Retina (tissue), 1 donor: ENCODE measurements around the gene NPFFR1.
"Not testable (repeated sequence)": the region's sequence is repeated elsewhere in the genome, so short reads cannot be mapped to it uniquely, and the experiment has no call there.

ENCODE experiments used
- DNase-seq: peaks from one replicate; pipeline ENCODE4 v3.0.0-alpha.2; 2016

The NPFFR1 gene

DNA sequence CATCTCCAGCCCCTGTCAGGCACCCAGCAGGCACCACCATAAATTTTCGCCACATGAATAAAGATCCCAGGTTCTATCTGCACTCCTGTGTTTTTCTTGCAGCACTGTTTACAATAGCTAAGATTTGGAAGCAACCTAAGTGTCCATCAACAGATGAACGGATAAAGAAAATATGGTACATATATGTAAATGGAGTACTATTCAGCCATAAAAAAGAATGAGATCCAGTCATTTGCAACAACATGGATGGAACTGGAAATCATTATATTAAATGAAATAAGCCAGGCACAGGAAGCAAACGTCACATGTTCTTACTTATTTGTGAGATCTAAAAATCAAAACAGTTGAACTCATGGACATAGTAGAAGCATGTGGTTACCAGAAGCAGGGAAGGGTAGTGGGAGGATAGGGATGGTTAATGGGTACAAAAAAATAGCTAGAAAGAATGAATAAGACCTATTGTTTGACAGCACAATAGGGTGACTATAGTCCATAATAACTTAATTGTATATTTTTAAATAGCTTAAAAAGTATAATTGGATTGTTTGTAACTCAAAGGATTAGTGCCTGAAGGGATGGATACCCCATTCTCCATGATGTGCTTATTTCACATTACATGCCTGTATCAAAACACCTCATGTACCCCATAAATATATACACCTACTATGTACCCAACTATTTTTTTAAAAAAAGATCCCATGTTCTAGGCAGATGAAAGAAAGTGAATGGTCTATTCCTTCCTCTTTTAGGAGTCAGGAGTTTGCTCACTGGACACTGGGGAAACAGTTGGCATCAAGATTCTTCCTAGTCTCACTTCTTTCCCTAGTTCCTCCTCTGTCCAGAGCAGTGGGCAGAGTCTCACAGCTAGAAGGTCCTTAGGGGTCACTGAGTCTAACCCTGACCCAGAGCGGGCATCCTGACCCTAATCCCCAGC, 1.0 kb upstream of the NPFFR1 start:
- DNase-seq, result no peak

DNA sequence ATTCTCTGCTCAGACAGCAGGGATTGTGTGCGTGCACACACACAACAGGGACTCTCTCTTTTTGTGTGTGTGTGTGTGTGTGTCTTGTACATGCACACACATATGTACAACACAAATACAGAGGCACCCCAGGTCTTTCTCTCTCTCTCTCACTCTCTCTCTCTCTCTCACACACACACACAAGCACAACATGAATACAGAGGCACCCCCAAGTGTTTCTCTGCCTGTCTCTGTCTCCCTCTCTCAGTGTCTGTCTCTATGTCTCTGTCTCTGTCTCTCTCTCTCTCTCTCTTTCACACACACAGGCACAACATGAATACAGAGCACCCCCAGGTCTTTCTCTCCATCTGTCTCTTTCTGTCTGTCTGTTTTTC, 746 bp downstream of the NPFFR1 start:
- DNase-seq, result no peak

DNA sequence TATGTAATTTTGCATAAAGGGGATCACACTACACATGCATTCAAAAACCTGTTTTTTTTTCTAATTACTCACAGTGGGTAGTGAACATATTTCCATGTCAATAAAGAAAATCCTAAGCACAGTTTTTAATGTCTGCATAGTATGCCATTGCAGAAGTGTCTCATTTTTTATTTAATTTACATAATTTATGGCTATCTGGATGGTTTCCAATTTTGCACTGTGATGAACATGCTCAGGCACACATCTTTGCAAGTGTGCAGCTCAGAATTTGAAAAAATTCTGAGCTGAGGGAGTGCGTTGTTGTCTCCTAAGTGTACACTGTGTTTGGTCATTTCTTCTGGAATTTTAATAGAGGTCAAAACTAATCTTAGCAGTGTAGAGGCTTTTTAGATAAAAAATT, 2.2 kb downstream of the NPFFR1 start:
- no peak for DNase-seq

DNA sequence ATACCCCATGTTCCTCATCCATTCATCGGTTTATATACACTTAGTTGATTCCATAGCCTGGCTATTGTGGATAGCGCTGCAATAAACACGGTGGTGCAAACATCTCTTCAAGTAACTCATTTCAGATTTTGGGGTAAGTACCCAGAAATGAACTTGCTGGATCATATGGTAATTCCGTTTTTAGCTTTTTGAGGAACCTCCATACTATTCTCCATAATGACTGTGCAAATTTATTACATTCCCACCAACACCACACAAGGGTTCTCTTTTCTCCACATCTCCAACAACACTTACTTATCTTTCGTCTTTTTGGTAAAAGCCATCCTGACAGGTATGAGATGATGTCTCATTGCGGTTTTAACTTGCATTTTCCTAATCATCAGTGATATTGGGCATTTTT, 3.7 kb downstream of the NPFFR1 start:
- no peak for DNase-seq

DNA sequence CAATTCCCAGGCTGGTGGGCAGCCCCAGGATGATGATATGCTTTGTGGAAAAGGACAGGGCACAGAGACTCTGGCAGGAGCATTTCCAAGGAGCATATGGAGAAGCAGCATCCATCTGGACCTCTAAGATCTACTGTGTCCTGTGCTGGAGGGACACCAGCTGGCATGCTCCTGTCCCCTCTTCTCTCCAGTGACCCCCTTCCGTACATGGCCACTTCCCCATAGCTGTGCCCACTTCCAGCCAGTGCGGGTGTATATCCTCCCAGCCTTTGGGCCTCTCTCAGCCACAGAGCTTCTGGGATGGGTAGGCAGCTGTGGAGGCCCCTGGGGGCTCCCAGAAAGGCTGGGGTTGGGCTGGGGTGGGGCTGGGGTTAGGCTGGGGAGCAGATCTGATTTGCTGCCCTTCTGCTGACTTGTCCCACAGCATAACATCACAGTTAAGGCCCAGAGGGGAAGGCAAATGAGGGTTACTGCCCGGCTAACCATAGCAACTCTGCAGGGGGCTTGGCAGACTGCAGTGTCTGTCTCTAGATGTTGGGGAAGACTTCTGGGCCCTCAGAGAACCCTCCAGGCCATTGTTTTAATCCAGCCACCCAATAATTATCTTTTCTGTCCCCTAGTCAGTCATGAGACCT, 6.3 kb downstream of the NPFFR1 start:
- DNase-seq, result no peak

DNA sequence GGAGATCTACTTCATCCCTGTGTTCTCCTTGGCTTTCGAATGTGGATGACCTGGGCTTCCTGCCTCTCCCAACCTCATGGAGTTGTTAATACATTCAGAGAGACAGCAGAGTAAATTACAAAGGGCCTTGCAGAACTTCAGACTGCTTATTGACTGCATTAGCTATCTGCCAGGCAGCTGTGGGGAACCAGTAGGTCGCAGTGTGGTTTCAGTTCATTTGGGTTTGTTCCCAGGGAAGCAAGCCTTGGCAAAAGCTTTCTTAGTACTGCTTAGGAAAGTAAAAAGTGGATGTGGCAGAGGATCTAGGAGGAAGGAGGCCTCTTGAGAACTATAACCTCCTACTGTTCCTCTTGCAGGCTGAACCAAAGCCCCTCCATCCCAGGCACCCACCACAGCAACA, 9.2 kb downstream of the NPFFR1 start:
- DNase-seq, result no peak

DNA sequence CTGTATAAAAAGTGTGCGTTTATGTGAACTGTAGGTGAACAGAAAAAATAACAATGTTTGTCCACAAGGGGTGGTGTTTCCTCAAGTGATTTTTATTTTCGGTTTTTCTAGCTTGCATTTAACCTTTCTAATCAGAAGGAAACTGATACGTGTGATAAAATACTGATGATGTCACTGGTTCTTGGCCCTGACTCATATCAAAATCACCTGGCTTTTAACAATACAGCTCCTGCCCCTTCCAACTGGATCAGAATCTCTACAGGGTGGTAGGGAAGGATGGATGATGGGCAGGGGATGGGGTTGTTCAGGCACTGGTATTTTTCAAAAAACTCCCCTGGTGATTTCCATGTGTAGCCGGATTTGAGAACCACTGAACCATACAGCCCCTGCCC, 10.9 kb downstream of the NPFFR1 start:
- no peak for DNase-seq

DNA sequence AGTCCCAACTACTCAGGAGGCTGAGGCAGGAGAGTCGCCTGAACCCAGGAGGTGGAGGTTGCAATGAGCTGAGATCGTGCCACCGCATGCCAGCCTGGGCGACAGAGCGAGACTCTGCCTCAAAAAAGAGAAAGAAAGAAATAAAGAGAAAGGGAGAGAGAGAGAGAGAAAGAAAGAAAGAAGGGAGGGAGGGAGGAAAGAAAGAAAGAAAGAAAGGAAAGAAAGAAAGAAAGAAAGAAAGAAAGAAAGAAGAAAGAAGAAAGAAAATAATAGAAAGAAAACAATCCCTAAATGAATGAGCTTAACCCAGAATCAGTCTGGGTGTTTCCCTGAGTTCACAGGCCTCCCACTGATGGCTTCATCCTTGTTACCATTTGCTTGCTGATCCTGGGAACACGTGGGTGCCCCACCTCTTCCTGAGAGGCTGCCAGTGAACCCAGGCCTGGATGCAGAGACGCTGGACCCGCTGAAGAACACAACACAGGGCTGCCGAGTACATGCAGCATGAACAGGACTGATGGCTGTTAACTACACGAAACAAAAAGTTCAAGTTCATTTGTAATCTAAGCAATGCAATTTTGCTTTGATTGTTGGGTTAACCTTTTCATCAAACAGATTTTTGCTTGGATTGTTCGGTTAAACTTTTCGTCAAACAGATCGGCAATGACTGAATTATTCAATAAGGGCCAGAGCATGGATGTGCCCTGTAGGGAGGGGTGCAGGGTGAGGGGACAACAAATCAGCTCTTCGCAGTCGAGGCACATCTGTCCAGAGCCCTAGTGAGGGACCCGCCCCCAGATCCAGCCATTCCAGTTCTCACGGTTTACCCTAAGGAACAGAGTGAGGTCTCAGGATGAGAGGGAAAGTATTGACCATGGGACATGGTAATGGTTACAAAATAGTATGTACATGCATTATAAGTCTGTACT, 11.5 kb downstream of the NPFFR1 start:
- DNase-seq, result no peak

DNA sequence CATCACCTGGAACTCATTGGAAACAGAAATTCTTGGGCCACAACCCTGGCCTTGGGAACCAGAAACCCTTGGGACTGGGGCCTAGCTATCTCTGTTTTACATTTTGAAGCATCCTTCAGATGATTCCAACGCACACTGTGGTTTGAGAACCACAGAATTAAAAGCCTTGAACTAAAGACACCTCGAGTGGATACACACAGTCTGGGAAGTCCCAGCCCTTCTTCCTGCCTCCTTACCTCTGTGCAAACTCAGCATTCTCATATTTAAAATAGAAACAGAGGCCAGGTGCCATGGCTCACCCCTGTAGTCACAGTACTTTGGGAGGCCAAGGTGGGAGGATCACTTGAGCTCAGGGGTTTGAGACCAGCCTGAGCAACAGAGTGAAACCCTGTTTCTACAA, 12.9 kb downstream of the NPFFR1 start:
- DNase-seq, result no peak

DNA sequence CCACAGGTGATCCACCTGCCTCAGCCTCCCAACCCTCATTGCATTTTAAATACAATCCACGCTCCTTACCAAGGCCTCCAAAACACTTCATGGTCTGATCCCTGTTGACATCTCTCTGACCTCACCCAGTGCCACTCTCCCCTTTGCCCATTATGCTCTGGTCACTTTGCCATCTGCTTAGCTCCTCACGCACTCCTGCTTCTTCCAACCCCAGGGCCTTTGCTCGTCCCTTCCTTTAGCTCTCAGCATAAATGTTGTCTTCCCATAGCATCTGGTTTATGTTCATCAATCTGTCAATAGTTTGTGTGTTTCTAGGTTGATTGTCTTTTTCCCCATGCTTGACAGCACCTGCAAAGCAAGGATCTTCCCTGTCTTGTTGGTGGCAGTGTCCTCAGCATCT, 14.1 kb downstream of the NPFFR1 start:
- no peak for DNase-seq

DNA sequence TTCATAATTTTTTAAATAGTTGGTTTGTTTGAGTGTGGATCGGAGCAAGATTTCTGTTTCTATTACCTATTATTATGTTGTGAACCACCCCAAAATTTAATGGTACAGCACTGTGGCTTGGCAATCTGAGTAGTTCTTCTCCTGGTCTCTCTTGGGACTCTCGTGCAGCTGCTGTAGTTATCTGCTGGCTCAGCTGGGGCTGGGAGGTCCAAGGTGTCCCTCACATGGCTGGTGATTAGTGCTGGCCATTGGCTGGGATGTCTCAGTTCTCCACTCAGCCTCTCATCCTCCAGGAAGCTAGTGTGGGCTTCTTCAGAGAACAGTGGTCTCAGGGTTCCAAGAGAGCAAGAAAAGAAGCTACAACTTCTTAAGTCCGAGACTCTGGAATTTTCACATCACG, 15.4 kb downstream of the NPFFR1 start:
- no peak for DNase-seq

DNA sequence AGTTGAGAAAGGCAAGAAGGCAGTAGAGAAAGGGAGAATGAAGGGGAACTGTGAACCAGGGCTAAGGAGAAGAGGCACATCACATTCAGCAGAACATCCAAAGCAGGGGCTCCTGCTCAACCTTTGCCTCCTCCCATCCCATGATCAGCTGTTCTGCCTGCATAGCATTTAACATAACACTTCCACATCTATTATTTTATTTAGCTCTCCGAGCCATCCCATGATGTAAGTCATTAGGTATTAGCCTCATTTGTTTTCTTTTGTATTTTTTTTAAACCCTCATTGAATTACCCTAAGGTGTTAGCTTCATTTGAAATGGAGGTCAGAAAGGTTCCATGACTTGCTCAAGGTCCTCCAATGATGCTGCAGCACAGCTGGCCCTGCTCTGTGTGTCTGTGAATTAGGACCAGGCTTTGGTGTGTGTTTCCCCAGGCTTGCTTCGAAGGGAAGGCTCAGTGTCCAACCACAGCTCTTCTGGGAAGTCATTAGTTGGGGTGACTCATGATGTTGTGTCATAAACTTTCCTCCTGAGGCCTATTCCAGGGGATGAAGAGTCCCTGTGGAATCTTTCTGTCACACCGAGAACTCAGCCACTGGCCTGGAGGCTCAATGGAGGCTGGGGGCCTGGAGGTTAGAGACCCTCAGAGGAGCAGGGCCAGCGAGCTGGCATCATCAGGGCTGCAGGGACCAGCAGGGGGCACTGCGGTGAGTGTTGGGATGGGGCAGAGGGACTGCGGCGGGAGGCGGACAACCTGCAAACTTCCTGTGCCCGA, 16.5 kb downstream of the NPFFR1 start:
- no peak for DNase-seq

DNA sequence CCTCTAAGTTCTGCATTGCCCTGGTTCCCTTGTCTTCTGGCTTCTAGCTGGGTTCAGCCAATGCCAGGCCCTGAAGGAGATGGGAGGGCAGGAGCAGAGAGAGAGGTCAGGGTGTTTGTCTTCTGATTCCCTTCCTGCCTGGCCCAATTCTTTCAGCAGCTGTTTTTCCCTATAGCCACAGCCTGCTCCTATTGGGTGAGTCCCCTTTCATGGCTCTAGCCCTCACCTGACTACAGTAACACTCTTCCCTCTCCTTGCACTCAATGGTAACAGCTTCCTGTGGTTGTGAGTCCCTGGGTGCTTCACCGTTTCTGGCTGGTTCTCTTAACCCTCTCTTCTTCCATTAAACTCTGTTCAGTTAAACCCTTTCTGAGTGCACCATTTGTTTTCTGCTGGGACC, 17.1 kb downstream of the NPFFR1 start:
- DNase-seq, result no peak

DNA sequence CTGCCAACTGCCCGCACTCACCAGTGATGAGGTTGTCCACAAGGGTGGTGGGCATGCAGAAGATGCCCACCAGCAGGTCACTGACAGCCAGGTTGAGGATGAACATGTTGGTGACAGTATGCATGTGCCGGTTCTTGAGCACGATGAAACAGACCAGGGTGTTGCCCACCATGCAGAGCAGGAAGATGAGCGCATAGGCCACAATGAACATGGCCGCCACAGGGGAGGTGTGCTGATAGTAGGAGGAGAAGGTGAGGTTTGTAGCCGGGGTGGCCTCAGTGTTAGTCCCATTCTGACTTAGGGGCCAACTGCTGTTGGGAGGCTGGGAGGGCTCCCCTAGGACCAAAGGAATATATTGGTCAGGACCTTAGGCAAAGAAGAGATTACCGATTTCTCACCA, 17.7 kb downstream of the NPFFR1 start:
- DNase-seq, result no peak

DNA sequence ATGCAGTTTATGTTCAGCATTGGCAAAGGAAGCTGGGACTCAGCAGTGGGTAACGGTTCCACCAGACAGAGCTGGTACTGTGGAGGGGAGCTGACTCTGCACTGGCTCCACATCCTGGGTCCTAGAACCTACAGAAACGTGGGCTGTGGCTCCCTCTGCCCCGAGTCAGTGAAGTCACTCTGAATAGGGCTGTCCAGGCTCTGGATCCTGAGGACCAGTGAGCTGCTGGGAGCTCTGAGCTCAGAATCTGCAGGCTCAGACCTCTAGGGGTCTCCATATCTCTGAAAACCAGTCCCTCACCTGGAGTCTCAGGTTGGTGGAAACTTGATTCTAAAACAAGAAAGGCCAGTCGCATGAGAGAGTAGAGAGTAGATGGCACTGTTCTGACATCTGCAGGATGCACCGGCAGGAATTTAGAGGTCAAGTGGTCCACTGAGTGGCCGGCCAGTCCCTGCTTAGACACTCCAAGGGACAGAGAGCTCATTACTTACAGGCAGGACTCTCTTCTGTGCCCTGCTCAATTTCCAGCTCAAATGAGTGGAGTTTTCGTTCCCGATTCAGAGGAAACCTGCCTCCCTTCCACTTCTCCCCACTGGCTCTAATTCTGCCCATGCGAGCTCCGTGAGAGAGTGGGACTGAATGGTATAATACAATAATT, 18.6 kb downstream of the NPFFR1 start:
- DNase-seq, result no peak

DNA sequence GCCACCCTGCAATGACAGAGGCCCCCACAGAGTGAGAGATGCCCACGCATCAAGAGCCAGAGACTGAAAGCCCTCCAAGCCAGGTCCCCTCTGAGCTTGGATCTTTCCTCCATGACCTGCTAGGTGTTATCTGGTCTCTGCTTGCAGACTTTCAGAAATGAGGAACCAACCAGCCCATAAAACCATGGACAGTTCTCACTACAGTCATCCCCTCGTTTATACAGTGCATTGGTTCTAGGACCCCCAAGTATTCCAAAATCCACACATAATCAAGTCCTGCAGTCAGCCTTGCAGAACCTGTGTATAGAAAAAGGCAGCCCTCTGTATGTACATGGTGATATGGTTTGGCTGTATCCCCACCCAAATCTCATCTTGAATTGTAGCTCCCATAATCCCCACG, 23.1 kb downstream of the NPFFR1 start:
- DNase-seq, result no peak

DNA sequence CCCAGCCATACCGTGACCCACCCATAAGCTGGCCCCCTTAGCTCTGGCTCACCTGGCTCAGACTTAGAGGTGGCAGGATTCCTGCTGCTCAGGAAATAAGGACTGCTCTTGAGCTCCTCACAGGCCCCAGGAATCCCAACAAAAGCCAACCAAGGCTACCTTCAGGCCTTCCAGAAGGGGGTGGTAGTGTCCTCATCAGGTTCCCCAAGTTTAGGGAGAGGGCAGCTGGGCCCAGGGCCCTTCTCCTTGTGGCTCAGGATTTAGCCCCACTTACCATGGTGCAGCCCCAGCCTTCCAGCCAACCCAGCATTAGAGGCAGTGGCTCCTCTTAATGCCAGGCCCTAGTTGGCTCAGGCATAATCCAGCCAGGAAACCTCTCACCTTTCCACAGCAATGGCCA, 23.5 kb downstream of the NPFFR1 start:
- DNase-seq, result no peak

DNA sequence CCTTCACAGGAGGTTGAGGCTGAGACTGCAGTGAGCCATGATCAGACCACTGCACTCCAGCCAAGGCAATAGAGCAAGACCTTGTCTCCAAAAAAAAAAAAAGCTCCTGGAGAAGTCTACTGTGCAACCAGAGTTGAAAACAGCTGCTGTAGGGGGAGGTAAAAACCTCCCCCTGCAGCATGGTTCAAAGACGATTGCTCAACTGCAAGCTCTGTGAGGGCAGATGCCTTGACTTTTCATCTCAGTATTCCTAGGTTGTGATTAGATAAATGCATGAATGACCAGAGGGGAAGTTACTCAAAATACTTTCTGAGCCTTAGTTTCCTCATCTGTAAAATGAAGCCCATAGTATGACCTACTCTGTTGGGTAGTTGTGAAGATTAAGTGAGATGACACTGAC, 25.6 kb downstream of the NPFFR1 start:
- no peak for DNase-seq

DNA sequence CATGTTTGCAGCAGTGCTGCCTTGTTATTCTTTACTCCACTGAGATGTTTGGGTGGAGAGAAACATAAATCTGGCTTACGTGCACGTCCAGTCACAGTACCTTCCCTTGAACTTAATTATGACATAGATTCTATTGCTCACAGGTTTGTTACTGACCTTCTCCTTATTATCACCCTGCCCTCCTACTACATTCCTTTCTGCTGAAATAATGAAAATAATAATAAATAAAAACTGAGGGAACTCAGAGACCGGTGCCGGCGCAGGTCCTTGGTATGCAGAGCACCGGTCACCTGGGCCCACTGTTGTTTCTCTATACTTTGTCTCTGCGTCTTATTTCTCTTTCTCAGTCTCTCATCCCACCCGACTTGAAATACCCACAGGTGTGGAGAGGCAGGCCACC, 26.0 kb downstream of the NPFFR1 start:
- DNase-seq, result not testable (repeated sequence)

DNA sequence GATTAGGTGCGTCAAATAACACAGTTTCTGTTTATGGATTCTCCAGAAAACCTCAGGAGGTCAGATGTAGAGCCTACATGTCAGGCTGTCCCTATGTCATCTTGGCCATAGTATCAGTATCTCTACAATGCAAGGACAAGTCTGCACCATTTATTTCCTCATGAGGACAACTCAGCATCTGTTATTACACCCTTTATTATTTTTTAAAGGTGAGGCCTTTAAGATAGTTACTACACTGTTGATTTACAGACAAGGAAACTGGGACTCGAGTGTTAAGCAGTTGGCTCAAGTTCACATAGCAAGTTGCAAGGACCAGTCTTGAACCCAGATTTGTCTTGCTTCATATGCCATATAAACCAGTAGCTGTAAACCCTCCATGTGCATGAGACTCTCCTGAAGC, 27.3 kb downstream of the NPFFR1 start:
- DNase-seq, result no peak

DNA sequence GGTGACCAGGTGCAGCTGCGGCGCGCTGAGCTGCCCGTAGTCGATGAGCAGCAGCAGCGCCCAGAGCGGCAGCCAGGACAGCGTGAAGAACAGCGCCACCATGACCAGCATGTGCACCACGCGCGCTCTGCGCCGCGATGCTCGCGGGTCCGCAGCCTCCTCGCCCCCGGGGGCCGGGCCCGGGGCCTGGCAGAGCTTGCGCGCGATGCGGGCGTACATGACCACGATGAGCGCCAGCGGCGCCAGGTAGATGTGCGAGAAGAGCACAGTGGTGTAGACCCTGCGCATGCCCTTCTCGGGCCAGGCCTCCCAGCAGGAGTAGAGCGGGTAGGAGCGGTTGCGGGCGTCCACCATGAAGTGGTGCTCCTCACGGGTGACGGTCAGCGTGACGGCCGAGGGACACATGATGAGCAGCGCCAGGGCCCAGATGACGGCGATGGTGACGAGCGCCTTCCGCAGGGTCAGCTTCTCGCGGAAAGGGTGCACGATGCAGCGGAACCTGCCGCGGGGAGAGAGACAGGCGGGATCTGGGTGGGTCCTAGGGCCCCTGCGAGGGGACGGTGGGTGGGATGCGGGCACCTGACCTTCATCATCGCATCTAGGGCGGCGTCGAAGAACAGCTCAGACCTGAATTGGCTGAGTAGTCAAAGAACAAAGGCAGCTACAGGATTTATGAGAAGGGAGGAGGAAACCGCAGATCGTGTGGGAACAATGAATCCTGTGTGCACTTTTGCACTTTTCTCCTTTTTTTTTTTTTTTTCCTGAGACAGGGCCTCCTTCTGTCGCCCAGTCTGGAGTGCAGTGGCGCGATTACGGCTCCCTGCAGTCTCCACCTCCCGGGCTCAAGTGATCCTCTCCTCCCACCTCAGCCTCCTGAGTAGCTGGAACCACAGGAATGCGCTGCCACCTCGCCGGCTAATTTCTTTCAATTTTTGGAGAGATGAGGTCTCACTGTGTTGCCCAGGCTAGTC, 28.2 kb downstream of the NPFFR1 start:
- peak; percentile 79 for DNase-seq
